HCT116 (cell line): ENCODE results near the gene MAP7D1. TPM values are rescaled to one million over a fixed set of nuclear protein-coding genes. Genes with fewer than 3 reads are reported as not detected.

ENCODE experiments used
- ATAC-seq: fragments of 200-7000 bp; cut with Tn5 transposase; 2 replicates; pipeline ENCODE4 v1.9.1; 2020; ENCODE audit warnings: mild to moderate bottlenecking, moderate library complexity
- BruUV-seq: library from RNA; stranded (reverse); fragments of 400-500 nt; replicated peaks from 2 replicates; lab custom pipeline; 2021; lab: Mats Ljungman, UMichigan
- CTCF ChIA-PET: fragments of 300-600 bp; sonication (Branson Sonifier 250); formaldehyde crosslinking; loops from one replicate; lab custom pipeline; 2021; ENCODE audit warnings: antibody characterized with exemption; lab: Charles Lee
- POLR2A ChIA-PET: fragments of 300-600, 350-600 bp; sonication (Branson Sonifier 250); formaldehyde crosslinking; loops from one replicate; lab custom pipeline; 2021; ENCODE audit warnings: antibody characterized with exemption; lab: Charles Lee
- RAD21 ChIA-PET, 2 experiments: fragments of 300-600 bp; sonication (Branson Sonifier 250); formaldehyde crosslinking; loops; one replicate each; lab custom pipeline; 2023; ENCODE audit warnings: low total read pairs in 2 of 2; ENCODE audit not compliant: uncharacterized antibody in 2 of 2, unreplicated experiment in 2 of 2, low non-redundant PET in 1 of 2; lab: Charles Lee
- DNase-seq: peaks from one replicate; pipeline ENCODE4 v3.0.0-alpha.2; 2010; ENCODE audit warnings: low read depth, low spot score
- H2AFZ ChIP-seq: fragments of 200-600 bp; shearing (Covaris generic), sonication (generic); 2 replicates; pipeline ENCODE4 v1.6.1; 2017; ENCODE audit warnings: low read depth, mixed run types, mixed read lengths, antibody characterized with exemption, low read length; ENCODE audit not compliant: poor library complexity, severe bottlenecking
- H3K27ac ChIP-seq: 2 replicates; pipeline ENCODE4 v1.5.1; 2012; ENCODE audit warnings: low read depth, low read length
- H3K27me3 ChIP-seq: fragments of 200-600 bp; sonication (generic); 2 replicates; pipeline ENCODE4 v1.6.1; 2016; ENCODE audit warnings: mixed run types, low read length, mixed read lengths; ENCODE audit not compliant: insufficient read depth
- H3K36me3 ChIP-seq, 2 experiments: fragments of 200-500 bp in 1 of 2; fragments of 200-600 bp in 1 of 2; sonication (Bioruptor generic) in 1 of 2; sonication (generic) in 1 of 2; 2 replicates each; pipeline versions ENCODE4 v1.5.1 to v1.6.1; 2014 to 2016; ENCODE audit warnings: low read length in 2 of 2, inconsistent platforms in 1 of 2, mixed read lengths in 1 of 2, mixed run types in 1 of 2; ENCODE audit not compliant: insufficient read depth in 2 of 2, control insufficient read depth in 1 of 2
- H3K4me1 ChIP-seq, 2 experiments: fragments of 200-600 bp in 1 of 2; sonication (generic) in 1 of 2; 2 replicates each; pipeline versions ENCODE4 v1.5.1 to v1.6.1; 2012 to 2017; ENCODE audit warnings: low read length in 2 of 2, inconsistent platforms in 1 of 2, mild to moderate bottlenecking in 1 of 2, mixed read lengths in 1 of 2, mixed run types in 1 of 2, moderate library complexity in 1 of 2; ENCODE audit not compliant: insufficient read depth in 2 of 2, control insufficient read depth in 1 of 2
- H3K4me2 ChIP-seq: fragments of 200-600 bp; sonication (generic); 2 replicates; pipeline ENCODE4 v1.6.1; 2017; ENCODE audit warnings: mixed run types, low read length, mixed read lengths
- H3K4me3 ChIP-seq, 2 experiments: fragments of 200-600 bp in 1 of 2; sonication (generic) in 1 of 2; replicated peaks in 1 of 2; 2 replicates each; pipeline ENCODE4 v1.5.1; 2011 to 2016; ENCODE audit warnings: low read length in 2 of 2, control low read depth in 1 of 2, low read depth in 1 of 2, mild to moderate bottlenecking in 1 of 2, mixed read lengths in 1 of 2, mixed run types in 1 of 2
- H3K79me2 ChIP-seq: fragments of 200-600 bp; sonication (generic); 2 replicates; pipeline ENCODE4 v1.6.1; 2017; ENCODE audit warnings: mild to moderate bottlenecking, mixed run types, low read length, moderate library complexity, mixed read lengths; ENCODE audit not compliant: insufficient read depth
- H3K9ac ChIP-seq: fragments of 200-600 bp; sonication (generic); 2 replicates; pipeline ENCODE4 v1.6.1; 2016; ENCODE audit warnings: low read length, mixed read lengths
- H3K9me2 ChIP-seq: fragments of 200-600 bp; sonication (generic), shearing (Covaris generic); 2 replicates; pipeline ENCODE4 v1.6.1; 2017; ENCODE audit warnings: mixed run types, mild to moderate bottlenecking, moderate library complexity; ENCODE audit not compliant: insufficient read depth
- H3K9me3 ChIP-seq, 2 experiments: fragments of 200-500 bp in 1 of 2; fragments of 200-600 bp in 1 of 2; sonication (Bioruptor generic) in 1 of 2; sonication (generic) in 1 of 2; 2 replicates each; pipeline ENCODE4 v1.6.1; 2014 to 2017; ENCODE audit warnings: low read length in 2 of 2, mixed read lengths in 2 of 2, inconsistent platforms in 1 of 2, low read depth in 1 of 2, mild to moderate bottlenecking in 1 of 2, mixed run types in 1 of 2, moderate library complexity in 1 of 2; ENCODE audit not compliant: control insufficient read depth in 1 of 2, insufficient read depth in 1 of 2
- H4K20me1 ChIP-seq: fragments of 200-600 bp; sonication (generic), shearing (Covaris generic); 2 replicates; pipeline ENCODE4 v1.6.1; 2017; ENCODE audit warnings: mixed run types, mild to moderate bottlenecking, moderate library complexity; ENCODE audit not compliant: insufficient read depth
- ATF3 ChIP-seq: IDR thresholded peaks from 2 replicates; pipeline ENCODE4 v1.6.1; 2012
- CBX3 ChIP-seq: IDR thresholded peaks from 2 replicates; pipeline ENCODE4 v1.6.1; 2012; ENCODE audit warnings: low read depth
- CEBPB ChIP-seq: IDR thresholded peaks from 2 replicates; pipeline ENCODE4 v1.6.1; 2012; ENCODE audit warnings: low read depth
- EGR1 ChIP-seq: IDR thresholded peaks from 2 replicates; pipeline ENCODE4 v1.6.1; 2012; ENCODE audit warnings: low read depth
- ELF1 ChIP-seq: IDR thresholded peaks from 2 replicates; pipeline ENCODE4 v1.6.1; 2012; ENCODE audit warnings: low read depth, borderline replicate concordance
- EZH2 ChIP-seq: fragments of 200-600 bp; sonication (generic); IDR thresholded peaks from 2 replicates; pipeline ENCODE4 v1.6.1; 2017; ENCODE audit warnings: antibody characterized with exemption, mixed run types
- JUND ChIP-seq: IDR thresholded peaks from 2 replicates; pipeline ENCODE4 v1.6.1; 2012
- MAX ChIP-seq: IDR thresholded peaks from 2 replicates; pipeline ENCODE4 v1.6.1; 2012
- POLR2A ChIP-seq: IDR thresholded peaks from 2 replicates; pipeline ENCODE4 v1.7.0; 2011; ENCODE audit warnings: borderline replicate concordance; ENCODE audit not compliant: insufficient read depth, insufficient read length; ENCODE audit errors: extremely low read depth
- POLR2AphosphoS5 ChIP-seq: IDR thresholded peaks from 2 replicates; pipeline ENCODE4 v1.6.1; 2011; ENCODE audit warnings: mild to moderate bottlenecking, low read depth, low read length, moderate library complexity
- RAD21 ChIP-seq: IDR thresholded peaks from 2 replicates; pipeline ENCODE4 v1.6.1; 2012; ENCODE audit warnings: low read depth, mild to moderate bottlenecking
- SIN3A ChIP-seq: IDR thresholded peaks from 2 replicates; pipeline ENCODE4 v1.6.1; 2012; ENCODE audit warnings: low read depth
- SRF ChIP-seq: IDR thresholded peaks from 2 replicates; pipeline ENCODE4 v1.6.1; 2012; ENCODE audit warnings: low read depth
- YY1 ChIP-seq: IDR thresholded peaks from 2 replicates; pipeline ENCODE4 v1.6.1; 2011; ENCODE audit warnings: low read length, low read depth, moderate library complexity, mild to moderate bottlenecking; ENCODE audit not compliant: insufficient replicate concordance; ENCODE audit errors: extremely low read depth
- ZBTB33 ChIP-seq: IDR thresholded peaks from 2 replicates; pipeline ENCODE4 v1.6.1; 2011; ENCODE audit warnings: mild to moderate bottlenecking, low read length, moderate library complexity; ENCODE audit not compliant: insufficient replicate concordance; ENCODE audit errors: extremely low read depth
- ZNF274 ChIP-seq: fragments of 200-500 bp; sonication (Bioruptor generic); IDR thresholded peaks from 2 replicates; pipeline ENCODE4 v1.6.1; 2014; ENCODE audit warnings: mild to moderate bottlenecking, low read depth, low read length, inconsistent platforms
- intact Hi-C: fragments of 100-400 bp; cut with micrococcal nuclease; formaldehyde crosslinking; loops from 2 replicates; pipeline ENCODE4 v1.10.0; 2022
- total RNA-seq: library from RNA; stranded (reverse); gene quantifications from one replicate; pipeline ENCODE4 v1.2.1, GENCODE V29; 2021; ENCODE audit not compliant: unreplicated experiment

MAP7D1 gene
- total RNA-seq, 1 experiment from 2014 or later: 71.8 TPM

- H3K4me3 ChIP-seq: no peak overlapping the region
- TF ChIP-seq ZNF274 (no peak), ATF3 (no peak), JUND (no peak), ELF1 (no peak), SIN3A (no peak), SRF (no peak), RAD21 (no peak), POLR2AphosphoS5 (no peak), CEBPB (no peak), EGR1 (no peak), YY1 (no peak), ZBTB33 (no peak), MAX (no peak), CBX3 (no peak), POLR2A (no peak), EZH2 (no peak)
- H3K9ac ChIP-seq: no peak overlapping the region
- POLR2A ChIA-PET: no interaction called here
- BruUV-seq: no TSS peak
- ATAC-seq: no peak
- H3K4me1 ChIP-seq: peaks cover 2 to 9% of the 10 kb centered on the region in 2 experiments; a peak in 3 of 4 replicates
- CTCF ChIA-PET: interaction anchor here (0.8 to 1.1 kb wide), 2 partner anchors 29 to 179 kb away, joined by 3 to 4 read pairs; no protein-coding TSS in a partner anchor
- DNase-seq: no peak
- no peak overlapping the region for H2AFZ ChIP-seq
- no peaks in the 10 kb centered on the region for H3K36me3 ChIP-seq
- H3K27ac ChIP-seq: no peak overlapping the region
- intact Hi-C loops: loop anchor here (10.0 kb wide), 1 partner anchor 449 kb away; no protein-coding TSS in a partner anchor
- H3K4me2 ChIP-seq: no peak overlapping the region
- RAD21 ChIA-PET: no interaction called here
- H3K27me3 ChIP-seq: no peaks in the 10 kb centered on the region
- H4K20me1 ChIP-seq: no peaks in the 10 kb centered on the region
- H3K79me2 ChIP-seq: no peaks in the 10 kb centered on the region
- no peaks in the 10 kb centered on the region for H3K9me2 ChIP-seq
- H3K9me3 ChIP-seq: no peaks in the 10 kb centered on the region
Observed at GRCh38 chr1:36106269-36106668, 49.7 kb upstream of the MAP7D1 start.
